HepG2 (cell line): ENCODE data around the gene NEFH. TPM values are rescaled to one million over a fixed set of nuclear protein-coding genes. Genes with fewer than 3 reads are reported as not detected.

ENCODE experiments used
- ATAC-seq: fragments of 200-7000 bp; cut with Tn5 transposase; 3 replicates; pipeline ENCODE4 v1.9.1; 2020; ENCODE audit warnings: mild to moderate bottlenecking, moderate library complexity
- BruUV-seq: library from RNA; stranded (reverse); fragments of 400-500 nt; replicated peaks from 2 replicates; lab custom pipeline; 2021; lab: Mats Ljungman, UMichigan
- CTCF ChIA-PET: fragments of 300-600 bp; formaldehyde crosslinking; extraction: SDS; loops from one replicate; lab custom pipeline; 2021; ENCODE audit warnings: low total read pairs, inconsistent platforms, low intra/inter-chr PET ratio; lab: Yijun Ruan, JAX
- POLR2A ChIA-PET: fragments of 350-600 bp; sonication (Branson Sonifier 250); formaldehyde crosslinking; loops from one replicate; lab custom pipeline; 2020; ENCODE audit warnings: antibody characterized with exemption, inconsistent platforms; lab: Yijun Ruan, JAX
- DNase-seq: peaks from one replicate; pipeline ENCODE4 v3.0.0-alpha.2; 2015; ENCODE audit warnings: low spot score
- FAIRE-seq: peaks from 3 replicates; lab custom pipeline; 2011; peaks lifted over from hg19 to GRCh38; lab: Jason Lieb, UNC
- H2AFZ ChIP-seq: one replicate; pipeline ENCODE4 v1.6.1; 2011; ENCODE audit warnings: low read length, inconsistent platforms
- H3K27ac ChIP-seq: fragments of 300-600 bp; 3 replicates; pipeline ENCODE4 v1.8.0; 2011; ENCODE audit warnings: mixed run types, mild to moderate bottlenecking, mixed read lengths, low read length, inconsistent platforms; ENCODE audit not compliant: insufficient read depth; ENCODE audit errors: extremely low read length
- H3K27me3 ChIP-seq, 2 experiments: fragments of 200-600 bp in 1 of 2; 2 replicates in 1 of 2; 3 replicates in 1 of 2; pipeline versions ENCODE4 v1.6.0 to v1.8.0; 2011; ENCODE audit warnings: low read length in 2 of 2, mild to moderate bottlenecking in 2 of 2, moderate library complexity in 2 of 2, inconsistent platforms in 1 of 2; ENCODE audit not compliant: insufficient read depth in 2 of 2, control insufficient read depth in 1 of 2
- H3K36me3 ChIP-seq, 2 experiments: fragments of 200-600 bp in 1 of 2; replicated peaks in 1 of 2; 2 replicates in 1 of 2; 3 replicates in 1 of 2; pipeline versions ENCODE4 v1.5.1 to v1.8.0; 2011; ENCODE audit warnings: low read length in 2 of 2, inconsistent platforms in 1 of 2; ENCODE audit not compliant: insufficient read depth in 2 of 2, control insufficient read depth in 1 of 2
- H3K4me1 ChIP-seq: 2 replicates; pipeline ENCODE4 v1.5.1; 2012; ENCODE audit warnings: low read length, inconsistent platforms; ENCODE audit not compliant: insufficient read depth
- H3K4me2 ChIP-seq: 2 replicates; pipeline ENCODE4 v1.6.0; 2011; ENCODE audit warnings: low read depth, low read length, inconsistent platforms
- H3K4me3 ChIP-seq, 3 experiments: fragments of 200-600 bp in 1 of 3; sonication (generic), shearing (Covaris generic) in 1 of 3; replicated peaks in 1 of 3; 2 replicates each; pipeline ENCODE4 v1.5.1; 2011 to 2016; ENCODE audit warnings: low read length in 3 of 3, inconsistent platforms in 2 of 3, low read depth in 2 of 3, mild to moderate bottlenecking in 2 of 3, control low read depth in 1 of 3, mixed read lengths in 1 of 3; ENCODE audit not compliant: insufficient read depth in 1 of 3
- H3K79me2 ChIP-seq: one replicate; pipeline ENCODE4 v1.6.1; 2011; ENCODE audit warnings: low read length, inconsistent platforms; ENCODE audit not compliant: insufficient read depth
- H3K9ac ChIP-seq: 2 replicates; pipeline ENCODE4 v1.6.0; 2011; ENCODE audit warnings: mild to moderate bottlenecking, low read depth, low read length, inconsistent platforms; ENCODE audit not compliant: insufficient read depth
- H3K9me3 ChIP-seq: 2 replicates; pipeline ENCODE4 v1.5.1; 2012; ENCODE audit warnings: mild to moderate bottlenecking, low read length
- H4K20me1 ChIP-seq: 2 replicates; pipeline ENCODE4 v1.6.0; 2011; ENCODE audit warnings: inconsistent platforms, mild to moderate bottlenecking, low read length, moderate library complexity; ENCODE audit not compliant: insufficient read depth
- MBNL3 ChIP-seq: fragments of 250-450 bp; sonication (Bioruptor Pico); conservative IDR thresholded peaks from 2 replicates; pipeline ENCODE4 v1.8.0; 2022; ENCODE audit warnings: mild to moderate bottlenecking, inconsistent platforms
- SOX13 ChIP-seq, 3 experiments: fragments of 450-650 bp in 1 of 3; sonication (generic) in 1 of 3; formaldehyde crosslinking in 1 of 3; IDR thresholded peaks in 2 of 3; conservative IDR thresholded peaks in 1 of 3; 2 replicates each; pipeline versions ENCODE4 v1.5.0 to v1.6.1; 2016 to 2020; ENCODE audit warnings: antibody characterized with exemption in 1 of 3, mild to moderate bottlenecking in 1 of 3, missing compliant biosample characterization in 1 of 3, missing genetic modification reagents in 1 of 3, moderate library complexity in 1 of 3
- SP140L ChIP-seq: sonication (generic); formaldehyde crosslinking; IDR thresholded peaks from 2 replicates; pipeline ENCODE4 v1.4.0; 2020; ENCODE audit warnings: missing genetic modification reagents, borderline replicate concordance
- ZBTB3 ChIP-seq: sonication (generic); formaldehyde crosslinking; IDR thresholded peaks from 2 replicates; pipeline ENCODE4 v1.4.0; 2020; ENCODE audit warnings: low read depth, mild to moderate bottlenecking, moderate library complexity, missing genetic modification reagents, borderline replicate concordance
- ZNF142 ChIP-seq: sonication (generic); formaldehyde crosslinking; IDR thresholded peaks from 2 replicates; pipeline ENCODE4 v1.4.0; 2020; ENCODE audit warnings: missing genetic modification reagents
- ZNF329 ChIP-seq: sonication (generic); formaldehyde crosslinking; IDR thresholded peaks from 2 replicates; pipeline ENCODE4 v1.9.0; 2021; ENCODE audit warnings: low read depth, mild to moderate bottlenecking, missing genetic modification reagents
- WGBS: methylation state at CpG from one replicate; pipeline ENCODE4 v1.1.6; 2017; ENCODE audit warnings: low lambda C conversion rate; 5-methylcytosine and 5-hydroxymethylcytosine counted together
- in situ Hi-C: cut with HindIII; loops from 2 replicates; pipeline ENCODE4 v1.10.0; 2017; ENCODE audit warnings: low pct_unique_long_range_greater_than_20kb; ENCODE audit not compliant: extremely low pct_ligation_motif_present
- intact Hi-C: fragments of 100-400 bp; cut with micrococcal nuclease; formaldehyde crosslinking; loops from one replicate; pipeline ENCODE4 v1.10.0; 2022; ENCODE audit not compliant: unreplicated experiment
- polyA plus RNA-seq, 8 experiments: library from polyadenylated mRNA; depleted of rRNA in 3 of 8; stranded (reverse) in 7 of 8; unstranded in 1 of 8; fragments of >200 nt; fragmentation: Illumina TruSeq in 4 of 8; extraction: Trizol in 4 of 8; gene quantifications; 2 replicates each; pipeline versions ENCODE4 v1.2.1 to v1.2.3, GENCODE V29; 2011 to 2016; ENCODE audit warnings: low read depth in 4 of 8, missing spikeins in 1 of 8, mixed read lengths in 1 of 8; ENCODE audit not compliant: insufficient read depth in 1 of 8
- total RNA-seq, 5 experiments: library from RNA; depleted of rRNA; stranded (reverse); fragments of >200 nt; fragmentation: Illumina TruSeq; extraction: Trizol; gene quantifications; 2 replicates each; pipeline ENCODE4 v1.2.3, GENCODE V29; 2016; ENCODE audit warnings: low read depth in 1 of 5

Gene NEFH
- total and polyA plus RNA-seq, 2 of the 13 experiments (the other 11 are each of a cell fraction or from before 2014, with no cell fraction given): not detected

GRCh38 chr22:29442976-29443375, 37.0 kb upstream of the NEFH start:
- H3K27me3 ChIP-seq: peaks cover 0 to 12% of the 10 kb centered on the region in 2 experiments; a peak in 1 of 5 replicates
- H3K9me3 ChIP-seq: no peaks in the 10 kb centered on the region
- intact Hi-C loops: no loop called here
- CTCF ChIA-PET: no interaction called here
- FAIRE-seq (no peak), DNase-seq (no peak), ATAC-seq (no peak)
- no peaks in the 10 kb centered on the region for H3K36me3 ChIP-seq
- TF ChIP-seq MBNL3 (CRISPR knock-in tag) (no peak), SP140L (CRISPR knock-in tag) (no peak), ZBTB3 (CRISPR knock-in tag) (no peak), SOX13 (IDR thresholded peaks at IDR 0.05) (no peak), SOX13 (CRISPR knock-in tag; conservative IDR thresholded peaks at IDR 0.05 in 1 of 2, IDR thresholded peaks at IDR 0.05 in 1 of 2) (no peak), ZNF329 (no peak), ZNF142 (CRISPR knock-in tag) (no peak)
- POLR2A ChIA-PET: no interaction called here
- no peak overlapping the region for H3K27ac ChIP-seq
- 3% methylated on average over 1 of the region's 1 CpG for WGBS
- no TSS peak for BruUV-seq
- H3K4me2 ChIP-seq: no peak overlapping the region
- in situ Hi-C loops: no loop called here
- H2AFZ ChIP-seq: no peak overlapping the region
- no peak overlapping the region for H3K4me3 ChIP-seq
- no peak overlapping the region for H3K9ac ChIP-seq
- H3K79me2 ChIP-seq: no peaks in the 10 kb centered on the region
- no peaks in the 10 kb centered on the region for H3K4me1 ChIP-seq
- H4K20me1 ChIP-seq: no peaks in the 10 kb centered on the region
